ENCODE results near the gene PRKG2.

GRCh38 chr4:81049330-81049729 is 165.7 kb downstream of the PRKG2 start:
- TF ChIP-seq POLR2A (IDR thresholded peaks at IDR 0.05; ENCODE audit: low read depth, low read length), result no peak
- TF ChIP-seq POLR2AphosphoS5 (IDR thresholded peaks at IDR 0.05; ENCODE audit: insufficient read depth, low read depth, low read length), result no peak
- TF ChIP-seq CTCF (IDR thresholded peaks at IDR 0.05; ENCODE audit: extremely low read depth in 1 of 2, insufficient read depth in 1 of 2, low read depth in 1 of 2, low read length in 2 of 2), result no peak

All from endothelial cell of umbilical vein (primary cell).